Dendritic cell treated with granulocyte-macrophage colony-stimulating factor and Interleukin-4, amounts not matched to agents 40 ng/mL and 50 ng/mL, for 4 days (primary cell): ENCODE measurements around the gene SERPINA12.
"Not testable (repeated sequence)": the region's sequence is repeated elsewhere in the genome, so short reads cannot be mapped to it uniquely, and the experiment has no call there.

Source experiments
- H3K27ac Mint-ChIP-seq: one replicate; pipeline ENCODE4 v1.8.0; 2022; ENCODE audit warnings: mild to moderate bottlenecking, mixed read lengths
- H3K27me3 Mint-ChIP-seq: one replicate; pipeline ENCODE4 v1.8.0; 2022; ENCODE audit warnings: mild to moderate bottlenecking, mixed read lengths
- H3K36me3 Mint-ChIP-seq: one replicate; pipeline ENCODE4 v1.8.0; 2022; ENCODE audit warnings: low read depth, mixed read lengths
- H3K4me1 Mint-ChIP-seq: one replicate; pipeline ENCODE4 v1.8.0; 2022; ENCODE audit warnings: low read depth, mixed read lengths
- H3K4me3 Mint-ChIP-seq: one replicate; pipeline ENCODE4 v1.8.0; 2022; ENCODE audit warnings: mild to moderate bottlenecking, moderate library complexity, mixed read lengths
- H3K9me3 Mint-ChIP-seq: one replicate; pipeline ENCODE4 v1.8.0; 2022; ENCODE audit warnings: mixed read lengths
- intact Hi-C: fragments of 100-400 bp; cut with micrococcal nuclease; formaldehyde crosslinking; loops from one replicate; pipeline ENCODE4 v1.15.0; 2022

The SERPINA12 gene

DNA sequence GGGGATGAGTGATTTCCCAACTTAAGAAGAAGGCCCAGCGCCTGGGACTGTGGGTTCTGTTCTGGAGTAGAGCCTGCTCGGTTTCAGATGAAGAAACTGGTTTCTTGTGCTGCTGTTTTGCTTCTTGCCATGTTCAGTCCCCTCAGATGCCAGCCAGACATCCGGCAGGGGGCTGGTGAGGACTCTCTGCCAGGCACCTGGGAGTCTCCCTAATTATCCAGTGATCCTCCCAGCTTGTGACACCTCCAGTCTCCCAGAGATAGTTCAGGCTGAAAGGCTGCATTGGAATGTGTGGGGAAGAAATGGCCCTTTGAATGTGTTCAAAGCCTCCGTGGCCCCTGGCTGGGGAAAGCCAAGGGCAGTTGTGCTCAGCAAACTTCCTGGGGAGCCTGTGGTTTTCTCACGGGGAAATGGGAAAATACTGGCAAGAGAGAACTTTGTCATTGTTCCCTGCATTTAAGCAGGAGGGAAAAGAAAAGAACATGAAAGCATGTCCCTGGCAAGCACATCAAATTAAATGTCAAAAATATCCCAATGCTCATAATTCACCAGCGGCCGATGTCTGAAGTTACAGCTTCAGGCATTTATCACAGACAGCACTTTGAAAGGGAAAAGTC lies 8.5 kb upstream of the SERPINA12 start:
- Mint-ChIP-seq H3K4me3 (no peak overlapping the region), H3K27ac (no peak overlapping the region), H3K27me3 (no peaks in the 10 kb centered on the region), H3K9me3 (peaks cover 8% of the 10 kb centered on the region), H3K4me1 (no peaks in the 10 kb centered on the region), H3K36me3 (no peaks in the 10 kb centered on the region)
- intact Hi-C loops = no loop called here

- H3K9me3 Mint-ChIP-seq = peaks cover 8% of the 10 kb centered on the region
- H3K36me3 Mint-ChIP-seq = no peaks in the 10 kb centered on the region
- H3K4me3 Mint-ChIP-seq = no peak overlapping the region
- intact Hi-C loops = no loop called here
- H3K27ac Mint-ChIP-seq = no peak overlapping the region
- H3K27me3 Mint-ChIP-seq = no peaks in the 10 kb centered on the region
- H3K4me1 Mint-ChIP-seq = no peaks in the 10 kb centered on the region
These were observed 8.0 kb upstream of the SERPINA12 start for GRCh38 chr14:94517248-94517640.

DNA sequence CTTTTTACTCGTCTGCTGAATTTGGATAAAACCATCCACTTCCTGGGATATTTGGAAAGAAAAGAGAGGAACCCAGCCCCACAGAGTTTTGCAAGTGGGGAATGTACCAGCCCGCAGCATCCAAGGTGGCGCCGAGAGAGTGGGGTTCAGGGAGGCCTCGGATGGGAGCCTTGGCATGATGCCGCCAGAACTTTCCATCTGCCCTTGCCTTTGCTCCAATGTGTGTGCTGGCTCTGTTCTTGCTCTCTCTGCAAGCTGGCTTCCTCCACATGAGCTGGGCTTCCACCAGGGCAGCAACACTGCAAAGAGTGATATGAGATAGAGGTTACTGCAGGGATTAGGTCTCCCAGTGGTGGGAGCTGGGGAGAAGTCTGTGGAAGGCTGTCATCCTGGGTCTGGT lies 6.6 kb upstream of the SERPINA12 start:
- H3K27me3 Mint-ChIP-seq = no peaks in the 10 kb centered on the region
- H3K27ac Mint-ChIP-seq = no peak overlapping the region
- H3K4me3 Mint-ChIP-seq = no peak overlapping the region
- no peaks in the 10 kb centered on the region for H3K4me1 Mint-ChIP-seq
- intact Hi-C loops = no loop called here
- peaks cover 8% of the 10 kb centered on the region for H3K9me3 Mint-ChIP-seq
- no peaks in the 10 kb centered on the region for H3K36me3 Mint-ChIP-seq

DNA sequence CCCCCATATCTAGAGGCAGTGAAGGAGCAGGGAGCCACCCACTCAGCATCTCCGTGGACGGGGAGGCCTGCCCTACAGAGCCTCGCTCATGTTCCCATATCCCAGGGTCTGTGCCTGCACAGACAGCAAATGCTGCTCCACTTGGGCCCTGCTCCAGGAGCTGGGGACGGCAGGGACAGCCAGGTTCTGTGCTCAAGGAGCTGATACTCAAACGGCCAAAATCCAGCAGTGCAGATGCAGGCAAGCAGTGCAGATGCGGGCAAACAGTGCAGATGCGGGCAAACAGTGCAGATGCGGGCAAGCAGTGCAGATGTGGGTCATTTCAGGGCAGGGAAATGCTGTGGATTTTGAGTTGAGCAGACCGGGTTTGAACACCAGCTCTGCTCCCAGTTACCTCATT lies 6.2 kb upstream of the SERPINA12 start:
- peaks cover 8% of the 10 kb centered on the region for H3K9me3 Mint-ChIP-seq
- no peaks in the 10 kb centered on the region for H3K36me3 Mint-ChIP-seq
- no peaks in the 10 kb centered on the region for H3K27me3 Mint-ChIP-seq
- intact Hi-C loops = no loop called here
- H3K27ac Mint-ChIP-seq = no peak overlapping the region
- H3K4me3 Mint-ChIP-seq = no peak overlapping the region
- H3K4me1 Mint-ChIP-seq = no peaks in the 10 kb centered on the region

DNA sequence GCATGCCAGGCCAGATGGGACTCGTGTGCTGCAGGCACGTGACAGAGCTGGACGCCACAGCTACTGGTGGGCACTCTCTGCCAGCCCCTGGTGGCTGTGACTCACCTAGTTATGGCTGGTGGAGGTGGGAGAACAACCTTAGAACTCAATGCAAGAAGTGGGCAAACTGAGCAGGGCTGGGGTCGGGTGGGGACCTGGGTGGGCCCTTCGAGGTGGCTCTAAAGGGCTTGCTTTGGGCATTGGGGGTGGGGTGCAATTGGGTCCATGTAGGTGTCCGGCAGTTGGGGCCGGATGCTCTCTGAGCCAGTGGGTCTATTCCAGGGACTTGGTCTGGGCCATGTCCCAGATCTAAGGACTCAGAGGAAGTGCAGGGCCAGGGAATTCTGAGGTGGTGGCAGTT lies 5.1 kb upstream of the SERPINA12 start:
- Mint-ChIP-seq H3K27ac (no peak overlapping the region), H3K4me3 (no peak overlapping the region), H3K9me3 (peaks cover 3% of the 10 kb centered on the region), H3K27me3 (no peaks in the 10 kb centered on the region), H3K4me1 (no peaks in the 10 kb centered on the region), H3K36me3 (no peaks in the 10 kb centered on the region)
- intact Hi-C loops = no loop called here

GRCh38 chr14:94510481-94510880 lies 1.2 kb upstream of the SERPINA12 start:
- H3K4me3 Mint-ChIP-seq, intact Hi-C loops, H3K4me1 Mint-ChIP-seq, H3K36me3 Mint-ChIP-seq, H3K9me3 Mint-ChIP-seq, H3K27me3 Mint-ChIP-seq, H3K27ac Mint-ChIP-seq: not testable (repeated sequence)

DNA sequence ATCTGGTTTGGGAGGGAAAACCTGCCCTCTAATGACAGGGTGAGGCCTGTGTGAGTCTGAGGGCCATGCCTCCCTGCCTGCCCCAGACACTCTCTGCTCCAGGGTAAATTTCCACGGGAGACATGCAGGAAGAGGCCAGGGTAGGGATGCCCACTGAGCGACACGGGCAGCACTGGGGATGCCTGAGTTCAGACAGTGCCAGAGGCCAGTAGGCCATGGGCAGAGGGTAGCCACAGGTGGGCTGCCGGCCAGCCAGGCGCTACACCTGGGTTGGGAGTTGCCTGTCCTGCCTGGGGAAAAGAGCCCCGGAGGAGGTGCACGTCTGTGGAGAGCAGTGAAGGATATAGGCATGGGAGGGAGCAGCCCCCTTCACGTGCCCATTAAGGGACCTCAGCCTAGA lies 3.6 kb downstream of the SERPINA12 start:
- no peaks in the 10 kb centered on the region for H3K9me3 Mint-ChIP-seq
- no peak overlapping the region for H3K27ac Mint-ChIP-seq
- peaks cover 2% of the 10 kb centered on the region for H3K27me3 Mint-ChIP-seq
- intact Hi-C loops = no loop called here
- no peaks in the 10 kb centered on the region for H3K4me1 Mint-ChIP-seq
- H3K4me3 Mint-ChIP-seq = no peak overlapping the region
- no peaks in the 10 kb centered on the region for H3K36me3 Mint-ChIP-seq

DNA sequence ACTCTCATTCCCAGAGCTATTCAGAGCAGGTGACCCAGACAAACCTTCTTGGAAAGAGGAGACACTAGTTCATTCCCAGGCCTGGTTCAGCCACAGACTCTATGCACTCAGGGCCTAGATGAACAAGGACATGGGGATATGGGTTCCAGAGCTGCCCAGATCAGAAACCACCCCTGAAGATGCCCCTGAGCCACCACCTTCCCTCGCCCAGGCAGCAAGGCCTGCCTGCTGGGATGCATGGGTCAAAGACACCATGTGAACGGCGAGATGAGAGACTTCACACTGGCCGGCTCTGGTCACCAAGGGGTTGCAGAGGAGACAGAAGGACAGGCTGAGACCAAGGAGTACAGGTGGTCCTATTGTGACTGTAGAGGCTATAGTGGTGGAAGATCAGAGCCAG lies 4.1 kb downstream of the SERPINA12 start:
- intact Hi-C loops = no loop called here

GRCh38 chr14:94501588-94502516 lies 7.4 kb downstream of the SERPINA12 start:
- H3K27me3 Mint-ChIP-seq = peaks cover 2% of the 10 kb centered on the region
- H3K36me3 Mint-ChIP-seq = no peaks in the 10 kb centered on the region
- H3K27ac Mint-ChIP-seq = no peak overlapping the region
- H3K9me3 Mint-ChIP-seq = no peaks in the 10 kb centered on the region
- no peak overlapping the region for H3K4me3 Mint-ChIP-seq
- no peaks in the 10 kb centered on the region for H3K4me1 Mint-ChIP-seq
- intact Hi-C loops = no loop called here

More for the DNA sequence above, 4.1 kb downstream of the SERPINA12 start:
- H3K4me3 Mint-ChIP-seq = no peak overlapping the region
- H3K27ac Mint-ChIP-seq = no peak overlapping the region
- no peaks in the 10 kb centered on the region for H3K4me1 Mint-ChIP-seq
- peaks cover 2% of the 10 kb centered on the region for H3K27me3 Mint-ChIP-seq
- H3K9me3 Mint-ChIP-seq = no peaks in the 10 kb centered on the region
- no peaks in the 10 kb centered on the region for H3K36me3 Mint-ChIP-seq

DNA sequence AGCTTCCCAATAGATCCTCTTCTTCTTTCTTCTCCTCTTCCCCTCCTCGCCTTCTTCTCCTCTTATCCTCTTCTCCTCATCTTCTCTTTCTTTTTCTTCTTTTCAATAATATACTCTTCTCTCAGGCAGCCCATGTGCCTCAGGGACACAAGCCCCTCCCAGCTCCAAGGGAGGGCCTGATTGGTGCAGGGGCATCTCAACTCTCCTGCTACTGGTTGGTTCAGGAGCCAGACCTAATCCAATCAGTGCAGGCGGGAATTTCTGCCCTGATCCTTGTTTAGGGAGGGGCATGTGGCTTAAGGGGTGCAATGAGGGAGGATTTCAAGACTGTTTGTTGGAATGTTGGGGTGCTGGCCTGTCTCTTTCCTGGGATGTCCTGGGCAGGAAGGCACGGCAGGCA lies 9.0 kb downstream of the SERPINA12 start:
- H3K4me1 Mint-ChIP-seq = no peaks in the 10 kb centered on the region
- H3K4me3 Mint-ChIP-seq = no peak overlapping the region
- intact Hi-C loops = no loop called here
- no peaks in the 10 kb centered on the region for H3K9me3 Mint-ChIP-seq
- H3K27me3 Mint-ChIP-seq = peaks cover 2% of the 10 kb centered on the region
- no peak overlapping the region for H3K27ac Mint-ChIP-seq
- no peaks in the 10 kb centered on the region for H3K36me3 Mint-ChIP-seq

DNA sequence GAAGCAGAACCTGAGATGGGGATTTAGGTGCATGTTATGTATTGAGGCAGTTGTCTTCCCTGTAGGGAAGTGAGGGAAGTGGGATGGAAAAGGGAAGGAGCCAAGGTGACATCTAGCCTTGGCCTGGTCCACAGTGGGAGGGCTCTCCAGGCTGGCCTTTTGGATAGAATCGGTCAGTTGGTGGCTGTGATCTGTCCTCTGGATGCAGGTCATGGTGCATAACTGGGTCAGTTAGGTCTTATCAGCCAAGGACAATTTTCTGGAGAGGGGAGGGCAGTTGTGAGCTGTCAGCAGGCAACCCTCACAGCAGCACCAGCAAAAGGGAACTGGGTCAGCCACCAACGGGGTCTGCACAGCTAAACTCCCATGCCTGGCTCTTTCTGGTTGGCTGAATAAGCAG lies 9.6 kb downstream of the SERPINA12 start:
- Mint-ChIP-seq H3K4me1 (no peaks in the 10 kb centered on the region), H3K27ac (no peak overlapping the region), H3K4me3 (no peak overlapping the region), H3K9me3 (no peaks in the 10 kb centered on the region), H3K36me3 (no peaks in the 10 kb centered on the region), H3K27me3 (peaks cover 2% of the 10 kb centered on the region)
- intact Hi-C loops = no loop called here

DNA sequence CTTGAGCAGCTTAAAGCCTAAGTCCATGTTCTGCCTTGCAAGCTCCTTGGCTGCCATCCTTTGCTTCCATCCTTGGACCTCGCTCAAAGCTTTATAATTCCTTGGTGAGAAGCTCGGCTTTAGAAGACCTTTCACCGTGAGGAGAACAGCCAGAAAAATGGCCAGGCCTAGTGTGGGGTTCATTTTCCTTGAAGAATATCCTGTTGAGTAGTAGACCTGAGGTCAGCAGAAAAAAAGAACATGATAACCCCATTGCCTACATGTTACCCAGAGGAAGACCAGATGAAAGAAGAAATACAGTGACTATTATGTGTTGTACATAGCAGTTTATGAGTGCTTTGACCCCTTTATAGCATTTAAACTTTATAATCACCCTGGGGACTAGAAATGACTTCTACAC lies 11.1 kb downstream of the SERPINA12 start:
- Mint-ChIP-seq H3K4me1 (no peaks in the 10 kb centered on the region), H3K27ac (no peak overlapping the region), H3K9me3 (no peaks in the 10 kb centered on the region), H3K36me3 (no peaks in the 10 kb centered on the region), H3K27me3 (peaks cover 2% of the 10 kb centered on the region), H3K4me3 (no peak overlapping the region)
- intact Hi-C loops = no loop called here

DNA sequence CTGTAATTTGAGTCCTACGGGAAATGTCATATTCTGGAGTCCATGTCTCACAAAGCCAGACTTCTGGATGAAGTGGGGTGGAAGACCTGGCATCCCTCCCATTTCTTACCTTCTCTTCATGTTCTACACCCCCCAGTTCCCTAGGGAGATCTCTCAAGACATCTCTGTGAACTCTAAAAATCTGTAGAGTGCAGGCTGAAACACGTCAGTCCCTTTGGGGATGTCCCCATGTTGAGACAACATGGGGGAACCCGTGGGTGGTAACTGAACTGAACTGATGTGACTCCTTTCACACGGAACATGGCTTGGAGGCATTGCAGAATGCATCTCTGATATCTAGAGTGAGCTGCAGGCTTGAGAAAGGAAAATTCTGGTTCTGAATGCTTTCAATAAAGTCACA lies 15.2 kb downstream of the SERPINA12 start:
- no peaks in the 10 kb centered on the region for H3K9me3 Mint-ChIP-seq
- H3K27me3 Mint-ChIP-seq = no peaks in the 10 kb centered on the region
- H3K36me3 Mint-ChIP-seq = no peaks in the 10 kb centered on the region
- no peaks in the 10 kb centered on the region for H3K4me1 Mint-ChIP-seq
- no peak overlapping the region for H3K27ac Mint-ChIP-seq
- H3K4me3 Mint-ChIP-seq = no peak overlapping the region
- intact Hi-C loops = no loop called here

DNA sequence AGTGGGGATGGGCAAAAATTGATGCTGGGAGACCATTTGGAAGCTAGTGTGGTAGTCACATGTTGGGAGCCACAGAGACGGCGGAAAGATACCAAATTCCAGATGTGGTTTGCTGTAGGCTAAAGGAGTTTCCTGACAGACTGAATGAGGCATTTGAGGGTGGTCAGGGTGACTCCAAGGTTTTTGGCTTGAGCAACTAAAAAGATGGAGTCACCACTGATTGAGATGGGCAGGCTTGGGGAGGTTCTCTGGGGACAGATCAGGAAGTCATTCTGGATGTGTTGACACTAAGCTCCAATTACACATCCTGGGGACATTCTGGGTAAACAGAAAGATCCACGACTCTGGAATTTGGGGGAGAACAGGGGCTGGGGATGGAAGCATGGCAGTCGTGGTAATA lies 17.8 kb downstream of the SERPINA12 start:
- no peak overlapping the region for H3K4me3 Mint-ChIP-seq
- intact Hi-C loops = no loop called here

DNA sequence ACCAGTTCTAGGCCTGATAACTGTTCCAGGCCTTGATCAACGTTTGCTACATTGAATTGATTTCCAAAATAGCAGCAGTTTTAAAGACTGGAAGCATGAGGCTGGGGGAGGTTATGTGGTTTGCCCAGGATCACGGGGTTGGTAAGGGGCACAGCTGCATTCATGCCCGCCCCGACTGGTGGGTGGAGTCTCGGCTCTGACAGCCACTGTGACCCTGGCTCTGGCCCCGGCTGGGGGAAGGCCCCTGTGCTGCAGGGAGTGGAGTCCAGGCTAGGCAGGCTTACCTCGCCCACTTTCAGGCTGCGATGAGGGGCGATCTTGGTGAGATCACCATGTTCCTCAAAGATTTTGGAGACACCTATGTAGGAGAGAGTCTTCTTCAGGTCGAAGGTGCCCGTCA lies 19.9 kb downstream of the SERPINA12 start:
- Mint-ChIP-seq H3K4me1 (no peaks in the 10 kb centered on the region), H3K27me3 (peaks cover 15% of the 10 kb centered on the region), H3K4me3 (no peak overlapping the region), H3K36me3 (no peaks in the 10 kb centered on the region), H3K9me3 (no peaks in the 10 kb centered on the region), H3K27ac (no peak overlapping the region)
- intact Hi-C loops = no loop called here

More for the DNA sequence above, 17.8 kb downstream of the SERPINA12 start:
- Mint-ChIP-seq H3K36me3 (no peaks in the 10 kb centered on the region), H3K4me1 (no peaks in the 10 kb centered on the region), H3K27ac (no peak overlapping the region), H3K9me3 (no peaks in the 10 kb centered on the region), H3K27me3 (peaks cover 9% of the 10 kb centered on the region)
